HepG2 (cell line): ENCODE results near the gene RAB3C. TPM values are rescaled to one million over a fixed set of nuclear protein-coding genes. Genes with fewer than 3 reads are reported as not detected.

ENCODE experiments used
- ATAC-seq: fragments of 200-7000 bp; cut with Tn5 transposase; 3 replicates; pipeline ENCODE4 v1.9.1; 2020; ENCODE audit warnings: mild to moderate bottlenecking, moderate library complexity
- BruUV-seq: library from RNA; stranded (reverse); fragments of 400-500 nt; replicated peaks from 2 replicates; lab custom pipeline; 2021; lab: Mats Ljungman, UMichigan
- CTCF ChIA-PET: fragments of 300-600 bp; formaldehyde crosslinking; extraction: SDS; loops from one replicate; lab custom pipeline; 2021; ENCODE audit warnings: low total read pairs, inconsistent platforms, low intra/inter-chr PET ratio; lab: Yijun Ruan, JAX
- POLR2A ChIA-PET: fragments of 350-600 bp; sonication (Branson Sonifier 250); formaldehyde crosslinking; loops from one replicate; lab custom pipeline; 2020; ENCODE audit warnings: antibody characterized with exemption, inconsistent platforms; lab: Yijun Ruan, JAX
- DNase-seq: peaks from one replicate; pipeline ENCODE4 v3.0.0-alpha.2; 2015; ENCODE audit warnings: low spot score
- FAIRE-seq: peaks from 3 replicates; lab custom pipeline; 2011; peaks lifted over from hg19 to GRCh38; lab: Jason Lieb, UNC
- H2AFZ ChIP-seq: one replicate; pipeline ENCODE4 v1.6.1; 2011; ENCODE audit warnings: low read length, inconsistent platforms
- H3K27ac ChIP-seq: fragments of 300-600 bp; 3 replicates; pipeline ENCODE4 v1.8.0; 2011; ENCODE audit warnings: mixed run types, mild to moderate bottlenecking, mixed read lengths, low read length, inconsistent platforms; ENCODE audit not compliant: insufficient read depth; ENCODE audit errors: extremely low read length
- H3K27me3 ChIP-seq, 2 experiments: fragments of 200-600 bp in 1 of 2; 2 replicates in 1 of 2; 3 replicates in 1 of 2; pipeline versions ENCODE4 v1.6.0 to v1.8.0; 2011; ENCODE audit warnings: low read length in 2 of 2, mild to moderate bottlenecking in 2 of 2, moderate library complexity in 2 of 2, inconsistent platforms in 1 of 2; ENCODE audit not compliant: insufficient read depth in 2 of 2, control insufficient read depth in 1 of 2
- H3K36me3 ChIP-seq, 2 experiments: fragments of 200-600 bp in 1 of 2; replicated peaks in 1 of 2; 2 replicates in 1 of 2; 3 replicates in 1 of 2; pipeline versions ENCODE4 v1.5.1 to v1.8.0; 2011; ENCODE audit warnings: low read length in 2 of 2, inconsistent platforms in 1 of 2; ENCODE audit not compliant: insufficient read depth in 2 of 2, control insufficient read depth in 1 of 2
- H3K4me1 ChIP-seq: 2 replicates; pipeline ENCODE4 v1.5.1; 2012; ENCODE audit warnings: low read length, inconsistent platforms; ENCODE audit not compliant: insufficient read depth
- H3K4me2 ChIP-seq: 2 replicates; pipeline ENCODE4 v1.6.0; 2011; ENCODE audit warnings: low read depth, low read length, inconsistent platforms
- H3K4me3 ChIP-seq, 3 experiments: fragments of 200-600 bp in 1 of 3; sonication (generic), shearing (Covaris generic) in 1 of 3; replicated peaks in 1 of 3; 2 replicates each; pipeline ENCODE4 v1.5.1; 2011 to 2016; ENCODE audit warnings: low read length in 3 of 3, inconsistent platforms in 2 of 3, low read depth in 2 of 3, mild to moderate bottlenecking in 2 of 3, control low read depth in 1 of 3, mixed read lengths in 1 of 3; ENCODE audit not compliant: insufficient read depth in 1 of 3
- H3K79me2 ChIP-seq: one replicate; pipeline ENCODE4 v1.6.1; 2011; ENCODE audit warnings: low read length, inconsistent platforms; ENCODE audit not compliant: insufficient read depth
- H3K9ac ChIP-seq: 2 replicates; pipeline ENCODE4 v1.6.0; 2011; ENCODE audit warnings: mild to moderate bottlenecking, low read depth, low read length, inconsistent platforms; ENCODE audit not compliant: insufficient read depth
- H3K9me3 ChIP-seq: 2 replicates; pipeline ENCODE4 v1.5.1; 2012; ENCODE audit warnings: mild to moderate bottlenecking, low read length
- H4K20me1 ChIP-seq: 2 replicates; pipeline ENCODE4 v1.6.0; 2011; ENCODE audit warnings: inconsistent platforms, mild to moderate bottlenecking, low read length, moderate library complexity; ENCODE audit not compliant: insufficient read depth
- ATF7-NPFF ChIP-seq: sonication (generic); formaldehyde crosslinking; IDR thresholded peaks from 2 replicates; pipeline ENCODE4 v1.8.1; 2023; ENCODE audit warnings: mild to moderate bottlenecking, low read depth, missing genetic modification reagents, moderate library complexity
- DRAP1 ChIP-seq: IDR thresholded peaks from 2 replicates; pipeline ENCODE4 v1.6.1; 2016; ENCODE audit warnings: missing genetic modification reagents, missing compliant biosample characterization
- HNF4A ChIP-seq: sonication (generic); formaldehyde crosslinking; IDR thresholded peaks from 2 replicates; pipeline ENCODE4 v1.4.0; 2020; ENCODE audit warnings: missing genetic modification reagents
- KAT2B ChIP-seq: fragments of 150-350 bp; IDR thresholded peaks from 2 replicates; pipeline ENCODE4 v1.6.1; 2014; ENCODE audit warnings: low read depth, low read length, borderline replicate concordance
- PHF20 ChIP-seq: sonication (generic); formaldehyde crosslinking; IDR thresholded peaks from 2 replicates; pipeline ENCODE4 v1.5.0; 2020; ENCODE audit warnings: mild to moderate bottlenecking, missing genetic modification reagents
- TAF15 ChIP-seq: fragments of 200-400 bp; formaldehyde crosslinking; IDR thresholded peaks from one replicate; pipeline ENCODE4 v1.6.1; 2018; ENCODE audit warnings: mild to moderate bottlenecking, low read depth, low read length; ENCODE audit not compliant: poor library complexity, severe bottlenecking
- ZNF430 ChIP-seq: sonication (generic); formaldehyde crosslinking; IDR thresholded peaks from 2 replicates; pipeline ENCODE4 v1.9.0; 2021; ENCODE audit warnings: mild to moderate bottlenecking, missing genetic modification reagents
- ZNF546 ChIP-seq: sonication (generic); formaldehyde crosslinking; conservative IDR thresholded peaks from 2 replicates; pipeline ENCODE4 v1.8.1; 2023; ENCODE audit warnings: mild to moderate bottlenecking, missing genetic modification reagents
- ZNF629 ChIP-seq: sonication (generic); formaldehyde crosslinking; conservative IDR thresholded peaks from 2 replicates; pipeline ENCODE4 v1.5.0; 2020; ENCODE audit warnings: missing genetic modification reagents
- ZNF713 ChIP-seq: sonication (generic); formaldehyde crosslinking; IDR thresholded peaks from 2 replicates; pipeline ENCODE4 v1.4.0; 2020; ENCODE audit warnings: mild to moderate bottlenecking, missing genetic modification reagents
- ZSCAN12 ChIP-seq: sonication (generic); formaldehyde crosslinking; IDR thresholded peaks from 2 replicates; pipeline ENCODE4 v1.9.0; 2021; ENCODE audit warnings: mild to moderate bottlenecking, missing genetic modification reagents
- ZSCAN25 ChIP-seq: sonication (generic); formaldehyde crosslinking; IDR thresholded peaks from 2 replicates; pipeline ENCODE4 v1.8.0; 2022; ENCODE audit warnings: mild to moderate bottlenecking, missing genetic modification reagents
- WGBS: methylation state at CpG from one replicate; pipeline ENCODE4 v1.1.6; 2017; ENCODE audit warnings: low lambda C conversion rate; 5-methylcytosine and 5-hydroxymethylcytosine counted together
- in situ Hi-C: cut with HindIII; loops from 2 replicates; pipeline ENCODE4 v1.10.0; 2017; ENCODE audit warnings: low pct_unique_long_range_greater_than_20kb; ENCODE audit not compliant: extremely low pct_ligation_motif_present
- intact Hi-C: fragments of 100-400 bp; cut with micrococcal nuclease; formaldehyde crosslinking; loops from one replicate; pipeline ENCODE4 v1.10.0; 2022; ENCODE audit not compliant: unreplicated experiment
- polyA plus RNA-seq, 8 experiments: library from polyadenylated mRNA; depleted of rRNA in 3 of 8; stranded (reverse) in 7 of 8; unstranded in 1 of 8; fragments of >200 nt; fragmentation: Illumina TruSeq in 4 of 8; extraction: Trizol in 4 of 8; gene quantifications; 2 replicates each; pipeline versions ENCODE4 v1.2.1 to v1.2.3, GENCODE V29; 2011 to 2016; ENCODE audit warnings: low read depth in 4 of 8, missing spikeins in 1 of 8, mixed read lengths in 1 of 8; ENCODE audit not compliant: insufficient read depth in 1 of 8
- total RNA-seq, 5 experiments: library from RNA; depleted of rRNA; stranded (reverse); fragments of >200 nt; fragmentation: Illumina TruSeq; extraction: Trizol; gene quantifications; 2 replicates each; pipeline ENCODE4 v1.2.3, GENCODE V29; 2016; ENCODE audit warnings: low read depth in 1 of 5

The RAB3C gene
- total and polyA plus RNA-seq, 2 of the 13 experiments (the other 11 are each of a cell fraction or from before 2014, with no cell fraction given): not detected

DNA sequence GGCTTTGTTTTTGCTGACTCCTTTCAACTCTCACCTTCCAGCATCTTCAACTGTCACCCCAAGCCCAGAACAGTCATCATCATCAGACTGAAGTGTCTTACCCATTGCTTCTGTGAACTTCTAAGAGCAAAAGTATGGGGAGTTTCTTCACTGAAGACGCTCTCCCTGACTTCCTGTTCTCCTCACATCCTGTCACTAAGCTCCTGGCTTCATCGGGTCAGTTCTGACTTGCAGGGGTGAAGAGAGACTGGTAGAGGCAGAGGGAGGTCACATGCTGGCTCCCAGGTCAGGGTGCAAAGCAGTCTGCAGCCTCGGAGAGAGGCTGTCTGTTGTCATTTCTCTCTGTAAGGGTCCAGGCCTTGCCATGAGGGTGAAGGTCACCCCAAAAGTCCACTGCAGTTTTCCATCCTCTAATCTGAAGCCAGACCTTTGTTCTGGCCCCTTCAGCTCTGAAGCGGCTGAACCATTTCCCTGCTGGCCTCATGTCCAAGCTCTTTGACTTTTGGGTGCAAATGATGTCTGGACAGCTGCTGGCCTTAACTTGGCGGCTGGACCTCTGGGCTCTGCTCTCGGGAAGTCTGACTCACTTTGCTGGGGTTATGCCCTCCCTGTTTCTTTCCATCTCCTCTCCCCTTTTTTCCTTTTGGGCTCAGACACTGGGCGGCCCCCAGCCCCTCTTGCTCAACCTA lies 305.0 kb downstream of the RAB3C start:
- no peak for DNase-seq
- ChIA-PET CTCF (no interaction called here), POLR2A (no interaction called here)
- 3% methylated on average over 5 of the region's 7 CpGs for WGBS
- no peak overlapping the region for H3K9ac ChIP-seq
- no peak for FAIRE-seq
- H3K4me2 ChIP-seq: no peak overlapping the region
- no peaks in the 10 kb centered on the region for H3K79me2 ChIP-seq
- H3K4me1 ChIP-seq: no peaks in the 10 kb centered on the region; the same call in 1 of the 2 replicates
- H3K27me3 ChIP-seq: peaks cover 2 to 27% of the 10 kb centered on the region in 2 experiments; a peak in 4 of 5 replicates
- H3K27ac ChIP-seq: no peak overlapping the region
- TF ChIP-seq ZSCAN25: peak; percentile 96
- TF ChIP-seq HNF4A (CRISPR knock-in tag): peak; percentile 27; the same call in 1 of the 2 replicates
- TF ChIP-seq DRAP1 (CRISPR knock-in tag): no peak
- TF ChIP-seq ZNF713 (CRISPR knock-in tag): no peak
- H3K9me3 ChIP-seq: no peaks in the 10 kb centered on the region
- H3K36me3 ChIP-seq: no peaks in the 10 kb centered on the region
- BruUV-seq: no TSS peak
- no peak overlapping the region for H3K4me3 ChIP-seq
- in situ Hi-C loops: loop anchor here (5.0 to 25.0 kb wide), 3 partner anchors 117 to 474 kb away; no protein-coding TSS in a partner anchor
- no peaks in the 10 kb centered on the region for H4K20me1 ChIP-seq
- intact Hi-C loops: no loop called here
- no peak overlapping the region for H2AFZ ChIP-seq
- peak; percentile 15; the same call in 1 of the 3 replicates for ATAC-seq

DNA sequence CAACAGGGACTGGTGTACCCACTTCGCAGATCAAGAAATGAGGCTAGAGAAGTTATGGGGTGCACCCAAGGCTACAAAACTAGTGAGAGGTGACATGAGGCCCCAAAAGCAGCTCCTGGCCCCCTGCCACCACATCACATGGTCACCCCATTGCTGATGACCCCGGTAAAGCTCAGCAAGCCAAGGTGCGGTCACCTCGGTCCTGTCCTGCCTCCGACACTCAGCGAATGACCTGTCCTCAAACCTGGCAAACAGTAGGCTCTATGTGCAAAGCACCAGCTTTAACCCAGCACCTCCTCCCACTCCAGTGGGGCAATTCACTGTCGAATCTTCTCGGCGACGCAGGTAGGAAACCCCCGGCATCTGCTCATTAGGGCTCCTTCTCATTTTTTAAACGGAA lies 307.4 kb downstream of the RAB3C start:
- DNase-seq: no peak
- Histone ChIP-seq H3K9me3 (no peaks in the 10 kb centered on the region), H2AFZ (no peak overlapping the region), H3K4me3 (no peak overlapping the region), H4K20me1 (no peaks in the 10 kb centered on the region), H3K27ac (no peak overlapping the region), H3K27me3 (peaks cover 2 to 27% of the 10 kb centered on the region in 2 experiments; a peak in 4 of 5 replicates), H3K36me3 (no peaks in the 10 kb centered on the region), H3K79me2 (no peaks in the 10 kb centered on the region)
- intact Hi-C loops: no loop called here
- no TSS peak for BruUV-seq
- ChIA-PET CTCF (interaction anchor here (1.0 kb wide), 1 partner anchor 284 kb away, joined by 3 read pairs; no protein-coding TSS in a partner anchor), POLR2A (no interaction called here)
- WGBS: 16% methylated on average over 8 of the region's 12 CpGs
- ATAC-seq: peak; percentile 31
- no peak for FAIRE-seq
- no peak for TF ChIP-seq ZNF430 (CRISPR knock-in tag)
- TF ChIP-seq PHF20 (CRISPR knock-in tag): no peak
- no peak for TF ChIP-seq ZSCAN12 (CRISPR knock-in tag)
- no peak for TF ChIP-seq TAF15
- 0 out of 2 replicates have a peak, but pooled peaks have one; percentile 24 for TF ChIP-seq ZNF629 (CRISPR knock-in tag)
- no peak for TF ChIP-seq ZNF546 (CRISPR knock-in tag)
- no peak for TF ChIP-seq KAT2B
- no peak for TF ChIP-seq ATF7-NPFF (CRISPR knock-in tag)
- TF ChIP-seq, all 625 proteins: peak for 1
- Histone ChIP-seq H3K9ac (no peak overlapping the region), H3K4me1 (no peaks in the 10 kb centered on the region; the same call in 1 of the 2 replicates), H3K4me2 (no peak overlapping the region)
- in situ Hi-C loops: loop anchor here (25.0 kb wide), 1 partner anchor 472 kb away; no protein-coding TSS in a partner anchor
